T47D (cell line): ENCODE measurements around the gene PAXX.

Source experiments
- DNase-seq, 2 experiments: peaks; one replicate each; pipeline versions ENCODE4 v3.0.0 to v3.0.0-alpha.2; 2011 to 2012; ENCODE audit warnings: low read depth in 1 of 2, low spot score in 1 of 2
- JUND ChIP-seq: IDR thresholded peaks from 2 replicates; pipeline ENCODE4 v1.6.1; 2012; ENCODE audit warnings: low read depth
- in situ Hi-C: cut with HindIII; loops from 2 replicates; pipeline ENCODE4 v1.10.0; 2016; ENCODE audit warnings: low sequenced_read_pairs, low pct_unique_long_range_greater_than_20kb

Gene PAXX

DNA sequence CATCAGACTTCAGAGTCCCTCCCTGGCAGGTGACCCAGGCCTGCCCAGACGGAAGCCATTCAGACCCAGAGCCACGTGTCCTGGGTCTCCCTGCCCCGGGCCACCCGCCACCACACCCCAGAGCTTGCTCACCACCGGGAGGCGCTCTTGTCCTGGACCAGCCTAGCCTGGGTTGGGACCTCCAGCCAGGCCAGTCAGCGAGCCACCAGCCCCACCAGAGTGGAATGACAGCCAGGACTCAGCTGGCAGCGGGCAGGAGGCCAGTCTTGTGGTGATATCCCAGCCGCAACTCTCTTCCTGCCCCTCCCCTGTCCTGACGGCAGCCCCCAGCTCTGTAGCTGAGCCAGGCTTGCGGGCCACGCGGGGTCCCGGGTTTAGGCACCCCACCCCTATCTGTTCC, 16.6 kb upstream of the PAXX start:
- TF ChIP-seq JUND, result no peak
- DNase-seq, result no peak
- in situ Hi-C loops, result no loop called here

DNA sequence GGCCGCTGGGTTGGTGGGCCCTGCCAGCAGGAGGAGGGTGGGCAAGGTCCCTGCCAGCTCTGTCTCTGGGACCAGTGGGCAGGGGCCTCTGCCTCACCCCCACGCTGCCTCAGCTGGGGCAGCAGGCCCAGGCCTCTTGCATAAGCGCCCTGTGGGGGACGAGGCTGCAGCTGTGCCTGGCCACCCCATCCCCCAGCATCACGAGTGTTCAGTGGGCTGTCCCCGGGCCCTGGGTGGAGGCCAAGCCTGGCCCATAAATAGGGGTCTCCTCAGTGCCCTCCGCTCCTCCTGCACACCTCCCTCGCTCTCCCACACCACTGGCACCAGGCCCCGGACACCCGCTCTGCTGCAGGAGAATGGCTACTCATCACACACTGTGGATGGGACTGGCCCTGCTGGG, 15.0 kb upstream of the PAXX start, which contains the start of gene PTGDS:
Gene PTGDS (plus strand): TSS at position 282 of the 400 bp plus-strand sequence. CDS start 75 bp downstream, at position 357.
- no peak for DNase-seq
- in situ Hi-C loops, result no loop called here
- no peak for TF ChIP-seq JUND

DNA sequence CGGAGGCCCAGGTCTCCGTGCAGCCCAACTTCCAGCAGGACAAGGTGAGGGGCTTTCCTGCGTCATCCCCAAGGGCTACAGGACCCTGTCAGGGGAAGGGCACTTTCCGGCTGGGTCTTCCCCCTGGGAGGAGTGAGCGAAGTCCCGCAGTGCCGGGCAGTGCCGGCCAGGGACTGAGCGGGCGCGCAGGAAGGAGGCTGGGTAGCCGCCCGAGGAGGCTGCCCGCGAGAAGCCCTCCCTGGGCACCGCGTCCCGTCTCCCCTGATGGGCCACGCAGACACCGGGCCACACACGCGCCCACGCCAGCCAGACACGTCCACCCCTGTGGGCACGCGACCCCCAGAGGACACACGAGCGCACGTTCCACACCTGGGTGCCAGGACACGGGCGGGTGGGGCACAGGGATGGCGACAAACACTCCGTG, 14.6 kb upstream of the PAXX start:
- TF ChIP-seq JUND, result no peak
- DNase-seq, result no peak

DNA sequence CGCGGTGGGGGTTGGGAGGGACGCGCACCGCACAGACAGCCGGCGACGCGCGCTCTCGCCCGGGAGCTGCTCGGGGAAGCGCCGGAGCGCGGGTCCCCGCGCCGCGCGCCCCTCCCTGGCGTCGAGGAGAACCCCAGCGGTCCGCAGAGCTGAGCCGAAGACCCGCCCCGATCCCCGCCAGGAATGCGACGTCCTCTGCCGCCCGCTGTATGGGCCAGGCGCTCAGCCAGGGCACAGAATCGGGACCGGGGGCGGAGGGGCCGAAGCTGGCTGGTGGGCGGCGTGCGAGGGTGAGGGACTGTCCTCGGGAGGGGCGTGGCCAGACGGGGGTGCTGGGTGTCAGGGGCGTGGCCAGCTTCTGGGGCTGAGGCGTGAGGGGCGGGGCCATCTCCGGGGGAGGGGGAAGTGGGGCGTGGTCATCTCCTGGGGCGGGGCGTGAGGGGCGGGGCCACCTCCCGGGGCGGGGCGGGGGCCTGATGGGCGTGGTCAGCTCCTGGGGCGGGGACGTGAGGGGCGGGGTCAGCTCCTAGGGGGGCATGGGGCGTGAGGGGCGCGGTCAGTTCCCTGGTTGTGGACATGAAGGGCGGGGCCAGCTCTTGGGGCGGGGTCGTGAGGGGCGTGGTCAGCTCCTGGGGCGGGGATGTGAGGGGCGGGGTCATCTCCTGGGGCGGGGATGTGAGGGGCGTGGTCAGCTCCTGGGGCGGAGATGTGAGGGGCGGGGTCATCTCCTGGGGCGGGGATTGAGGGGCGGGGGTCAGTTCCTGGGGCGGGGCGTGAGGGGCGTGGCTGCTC, 14.0 kb upstream of the PAXX start:
- in situ Hi-C loops, result no loop called here
- DNase-seq, result peak; percentile 94 to 99
- no peak for TF ChIP-seq JUND

More for the DNA sequence above, 14.6 kb upstream of the PAXX start:
- in situ Hi-C loops, result no loop called here

DNA sequence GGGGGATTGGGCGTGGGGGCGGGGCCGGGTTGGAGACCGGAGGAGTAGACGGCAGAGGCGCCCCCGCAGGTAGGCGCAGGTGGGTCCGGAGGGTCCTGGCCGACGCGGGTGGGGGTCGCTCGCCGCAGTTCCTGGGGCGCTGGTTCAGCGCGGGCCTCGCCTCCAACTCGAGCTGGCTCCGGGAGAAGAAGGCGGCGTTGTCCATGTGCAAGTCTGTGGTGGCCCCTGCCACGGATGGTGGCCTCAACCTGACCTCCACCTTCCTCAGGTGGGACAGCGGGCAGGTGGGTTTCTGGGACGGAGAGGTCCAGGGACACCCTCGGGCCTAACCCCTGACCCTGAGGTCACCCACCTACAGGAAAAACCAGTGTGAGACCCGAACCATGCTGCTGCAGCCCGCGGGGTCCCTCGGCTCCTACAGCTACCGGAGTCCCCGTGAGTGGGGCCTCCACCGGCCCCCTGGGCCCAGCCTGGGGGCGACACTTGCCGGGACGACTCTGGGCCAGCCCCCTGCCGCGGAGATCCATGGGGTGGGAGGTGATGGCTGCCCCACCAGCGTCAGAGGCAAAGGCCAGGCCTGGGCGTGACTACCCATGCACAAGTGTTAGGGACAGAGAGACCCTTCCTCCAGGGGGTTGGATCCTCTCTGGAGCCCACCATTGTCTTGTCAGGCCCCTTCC, 13.2 kb upstream of the PAXX start:
- in situ Hi-C loops, result no loop called here
- no peak for DNase-seq
- no peak for TF ChIP-seq JUND

DNA sequence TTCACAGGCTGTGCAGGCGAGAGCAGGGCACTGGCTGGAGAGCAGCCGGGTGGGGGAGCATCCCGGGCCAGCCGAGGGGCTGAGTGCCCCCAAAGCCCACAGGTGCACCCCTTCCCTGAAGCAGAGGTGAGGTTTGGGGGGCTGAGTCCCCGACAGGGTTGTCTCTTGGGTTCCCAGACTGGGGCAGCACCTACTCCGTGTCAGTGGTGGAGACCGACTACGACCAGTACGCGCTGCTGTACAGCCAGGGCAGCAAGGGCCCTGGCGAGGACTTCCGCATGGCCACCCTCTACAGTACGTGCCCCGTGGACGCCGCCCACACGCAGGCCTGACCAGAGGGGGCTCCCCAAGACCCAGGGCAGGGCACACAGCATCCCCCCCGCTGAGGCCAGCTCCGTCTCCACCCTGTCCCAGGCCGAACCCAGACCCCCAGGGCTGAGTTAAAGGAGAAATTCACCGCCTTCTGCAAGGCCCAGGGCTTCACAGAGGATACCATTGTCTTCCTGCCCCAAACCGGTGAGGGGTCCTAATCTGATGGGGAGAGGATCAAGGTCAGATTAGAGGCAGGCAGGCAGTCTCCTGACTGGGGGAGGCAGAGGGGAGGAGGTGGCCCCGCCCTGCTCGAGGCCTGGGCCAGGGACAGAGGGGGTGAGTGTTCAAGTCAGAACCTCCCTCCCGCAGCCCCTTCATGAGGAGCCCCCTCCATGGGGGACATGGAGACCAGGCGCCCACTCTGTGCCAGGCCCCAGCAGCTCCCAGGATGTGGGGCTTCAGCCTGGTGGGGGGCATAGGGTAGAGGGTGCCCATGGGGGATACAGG, 12.2 kb upstream of the PAXX start:
- in situ Hi-C loops, result no loop called here
- no peak for DNase-seq
- no peak for TF ChIP-seq JUND

DNA sequence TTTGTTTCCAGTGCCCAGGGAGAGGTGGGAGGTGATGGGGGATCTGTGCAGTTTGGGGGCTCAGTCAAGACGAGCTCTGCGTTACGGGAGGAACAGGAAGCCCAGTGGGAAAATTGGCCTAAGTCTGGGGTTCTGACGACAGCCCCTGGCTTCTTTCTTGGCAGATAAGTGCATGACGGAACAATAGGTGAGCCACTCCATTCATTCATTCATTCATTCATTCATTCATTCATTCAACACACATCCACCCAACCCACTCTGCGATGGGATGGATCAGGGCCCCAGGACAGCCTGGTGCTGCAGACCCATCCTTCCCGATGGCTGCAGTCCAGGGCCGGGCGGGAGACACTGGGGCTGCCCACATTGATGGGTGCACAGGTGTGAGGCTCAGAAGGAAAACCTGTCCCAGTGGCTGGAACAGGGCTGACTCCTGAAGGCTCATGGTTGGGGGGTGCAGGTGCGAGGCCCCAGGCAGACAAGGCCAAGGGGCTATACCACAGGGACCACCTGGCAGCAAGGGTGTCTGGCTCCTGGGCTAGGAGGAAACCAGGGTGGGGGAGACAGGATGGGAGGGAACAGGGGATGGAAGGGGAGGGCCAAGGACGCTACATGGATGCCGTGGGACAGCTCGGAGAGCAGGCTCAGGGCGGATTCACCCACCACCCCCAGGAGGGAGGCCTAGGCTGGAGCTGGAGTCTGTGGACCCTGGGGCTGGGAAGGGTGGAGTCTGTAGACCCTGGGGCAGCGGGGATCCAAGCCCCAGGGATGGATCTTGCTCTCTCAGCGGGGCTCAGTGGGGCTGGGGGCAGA, 11.3 kb upstream of the PAXX start:
- DNase-seq, result no peak
- in situ Hi-C loops, result no loop called here
- no peak for TF ChIP-seq JUND

DNA sequence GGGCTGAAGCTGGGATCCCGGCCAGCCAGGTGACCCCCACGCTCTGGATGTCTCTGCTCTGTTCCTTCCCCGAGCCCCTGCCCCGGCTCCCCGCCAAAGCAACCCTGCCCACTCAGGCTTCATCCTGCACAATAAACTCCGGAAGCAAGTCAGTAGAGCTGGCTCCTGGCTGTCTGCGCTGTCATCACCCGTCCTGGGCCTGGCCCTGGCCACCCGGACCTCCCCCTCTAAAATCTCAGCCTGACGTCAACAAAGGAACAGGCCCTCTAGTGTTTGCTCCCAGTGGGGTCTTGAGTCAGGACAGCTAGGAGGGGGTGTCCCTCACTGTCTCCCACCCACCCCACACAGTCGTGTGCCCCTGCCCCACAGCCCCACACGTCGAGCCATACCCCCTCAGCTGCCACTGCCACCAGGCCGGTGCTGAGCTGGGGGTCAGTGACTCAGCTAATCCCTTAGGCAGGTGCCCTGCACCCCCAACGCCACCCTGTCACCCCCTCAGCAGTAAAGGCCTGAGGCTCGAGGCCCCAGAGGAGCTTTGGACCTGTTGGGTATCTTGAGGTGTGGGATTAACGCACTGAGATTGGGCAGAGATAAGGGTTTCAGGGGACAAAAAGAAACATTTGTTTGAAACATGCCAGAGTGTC, 10.5 kb upstream of the PAXX start:
- no peak for TF ChIP-seq JUND
- in situ Hi-C loops, result no loop called here
- no peak for DNase-seq

DNA sequence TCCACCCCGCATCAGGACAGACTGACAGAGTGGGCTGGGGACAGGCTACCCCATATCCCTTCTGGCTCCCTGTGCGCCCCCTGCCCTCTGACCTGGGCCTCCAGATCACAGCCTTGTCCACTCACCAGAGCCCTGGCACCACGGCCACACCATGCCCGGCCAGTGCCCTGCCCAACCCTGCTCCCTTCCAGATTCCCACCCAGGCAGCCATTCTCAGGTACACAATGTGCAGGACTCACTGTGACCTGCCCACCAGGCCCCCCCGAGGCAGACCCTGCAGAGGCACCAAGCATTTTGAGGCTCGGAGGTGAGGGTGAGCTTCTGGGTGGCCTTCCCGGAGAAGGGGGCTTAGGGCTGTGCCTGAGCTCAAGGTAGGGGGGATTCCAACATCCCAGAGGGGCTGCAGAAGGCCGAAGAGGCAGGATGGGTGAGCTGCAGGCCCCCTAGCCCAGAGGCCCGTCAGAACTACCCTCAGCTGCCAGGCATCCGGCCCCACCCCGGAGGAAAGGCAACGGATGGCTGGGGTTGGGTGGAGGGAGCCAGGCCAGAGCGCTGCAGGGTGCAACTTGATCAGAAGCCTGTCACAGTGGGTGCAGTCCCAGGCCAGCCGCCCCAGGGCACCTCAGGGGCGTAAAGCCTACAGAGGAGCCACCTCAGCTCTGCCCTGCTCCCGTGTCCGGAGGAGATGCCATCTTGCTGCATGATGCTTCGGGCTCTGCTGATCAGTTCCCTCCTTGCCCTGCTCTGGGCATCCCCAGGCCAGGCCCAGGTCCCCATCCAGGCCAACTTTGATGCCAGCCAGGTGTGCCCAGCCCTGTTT, 9.8 kb upstream of the PAXX start, which contains the start of gene LCNL1:
Gene LCNL1 (plus strand): TSS at position 762 of the 820 bp plus-strand sequence. CDS start 594 bp downstream, outside the sequence.
- TF ChIP-seq JUND, result no peak
- in situ Hi-C loops, result no loop called here
- no peak for DNase-seq

DNA sequence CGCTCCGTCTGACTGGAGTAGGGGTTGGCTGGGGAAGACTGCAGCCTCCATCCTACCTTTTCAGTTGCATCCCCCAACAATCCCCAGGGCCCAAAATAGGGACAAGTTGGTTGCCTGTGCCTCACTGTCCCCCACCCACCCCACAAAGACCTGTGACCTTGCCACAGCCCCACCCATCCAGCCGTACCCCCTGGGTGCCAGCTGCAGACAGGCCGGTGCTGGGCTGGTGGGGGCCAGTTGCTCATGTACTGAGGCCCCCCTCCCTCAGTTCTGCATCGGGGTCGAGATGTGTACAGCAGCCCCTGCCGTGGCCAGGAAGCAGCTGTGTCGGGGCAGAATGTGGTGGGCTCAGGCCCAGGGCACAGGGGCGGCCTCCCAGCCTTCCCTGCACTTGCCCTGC, 9.1 kb upstream of the PAXX start:
- no peak for TF ChIP-seq JUND
- in situ Hi-C loops, result no loop called here
- DNase-seq, result no peak
